ENCODE data around the gene SLCO1A2. TPM values are rescaled to one million over a fixed set of nuclear protein-coding genes. Genes with fewer than 3 reads are reported as not detected.

Gene SLCO1A2
- total RNA-seq, 1 donor from 2014 or later, result 4.6 TPM

GRCh38 chr12:21324551-21324950, 10.2 kb downstream of the SLCO1A2 start:
- DNase-seq (ENCODE audit: low spot score in 2 of 2, unreplicated experiment in 2 of 2), result no peak
- Mint-ChIP-seq H3K27ac (no peak overlapping the region), H3K4me3 (no peak overlapping the region), H3K36me3 (peaks cover 6% of the 10 kb centered on the region), H3K4me1 (no peaks in the 10 kb centered on the region), H3K27me3 (ENCODE audit: low read depth) (no peaks in the 10 kb centered on the region), H3K9me3 (peaks cover 28% of the 10 kb centered on the region)
- TF ChIP-seq, protein P1, sequence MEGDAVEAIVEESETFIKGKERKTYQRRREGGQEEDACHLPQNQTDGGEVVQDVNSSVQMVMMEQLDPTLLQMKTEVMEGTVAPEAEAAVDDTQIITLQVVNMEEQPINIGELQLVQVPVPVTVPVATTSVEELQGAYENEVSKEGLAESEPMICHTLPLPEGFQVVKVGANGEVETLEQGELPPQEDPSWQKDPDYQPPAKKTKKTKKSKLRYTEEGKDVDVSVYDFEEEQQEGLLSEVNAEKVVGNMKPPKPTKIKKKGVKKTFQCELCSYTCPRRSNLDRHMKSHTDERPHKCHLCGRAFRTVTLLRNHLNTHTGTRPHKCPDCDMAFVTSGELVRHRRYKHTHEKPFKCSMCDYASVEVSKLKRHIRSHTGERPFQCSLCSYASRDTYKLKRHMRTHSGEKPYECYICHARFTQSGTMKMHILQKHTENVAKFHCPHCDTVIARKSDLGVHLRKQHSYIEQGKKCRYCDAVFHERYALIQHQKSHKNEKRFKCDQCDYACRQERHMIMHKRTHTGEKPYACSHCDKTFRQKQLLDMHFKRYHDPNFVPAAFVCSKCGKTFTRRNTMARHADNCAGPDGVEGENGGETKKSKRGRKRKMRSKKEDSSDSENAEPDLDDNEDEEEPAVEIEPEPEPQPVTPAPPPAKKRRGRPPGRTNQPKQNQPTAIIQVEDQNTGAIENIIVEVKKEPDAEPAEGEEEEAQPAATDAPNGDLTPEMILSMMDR (IDR thresholded peaks at IDR 0.05; ENCODE audit: unreplicated experiment), result no peak

DNA sequence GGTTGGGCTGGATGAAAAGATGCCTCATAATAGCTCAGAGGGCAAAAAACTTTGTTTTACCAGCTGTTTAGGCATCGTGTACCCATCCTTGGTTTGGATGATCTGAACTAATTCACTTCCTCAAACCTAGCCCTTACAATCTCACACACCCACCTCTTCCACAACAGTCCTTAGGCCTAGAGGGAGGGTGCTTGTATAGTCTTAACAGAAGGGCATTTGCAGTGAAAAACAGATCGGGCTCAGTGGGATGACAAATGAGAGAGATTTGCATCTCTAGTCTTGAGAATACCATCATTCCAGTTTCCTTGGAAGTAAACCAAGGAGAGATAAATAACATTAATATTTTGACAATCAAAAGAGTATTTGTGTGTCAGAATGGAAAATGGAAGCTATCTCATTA, 11.0 kb downstream of the SLCO1A2 start:
- Mint-ChIP-seq H3K4me3 (no peak overlapping the region), H3K36me3 (peaks cover 6% of the 10 kb centered on the region), H3K27me3 (ENCODE audit: low read depth) (no peaks in the 10 kb centered on the region), H3K4me1 (no peaks in the 10 kb centered on the region), H3K27ac (no peak overlapping the region), H3K9me3 (peaks cover 21% of the 10 kb centered on the region)
- TF ChIP-seq, protein P1 (IDR thresholded peaks at IDR 0.05; ENCODE audit: unreplicated experiment), result no peak
- no peak for DNase-seq (ENCODE audit: low spot score in 2 of 2, unreplicated experiment in 2 of 2)

DNA sequence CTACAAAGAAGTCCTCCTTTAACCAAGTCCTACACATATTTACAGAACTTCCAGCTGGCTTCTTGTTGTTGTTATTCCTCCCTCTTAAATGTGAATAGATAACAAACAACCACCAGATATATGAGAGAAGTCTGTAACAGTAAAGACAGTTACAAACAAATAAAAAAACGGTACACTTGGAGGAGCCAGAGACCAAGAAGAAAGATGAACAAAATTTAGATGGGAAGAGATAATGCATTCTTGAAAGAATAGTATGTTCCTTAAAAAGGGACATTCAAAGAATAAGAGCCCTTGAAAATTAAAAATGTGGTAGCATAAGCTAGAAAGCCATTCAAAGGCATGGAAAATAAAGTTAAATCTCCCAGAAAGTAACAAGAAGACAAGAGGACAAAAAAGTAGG, 25.9 kb downstream of the SLCO1A2 start:
- DNase-seq (ENCODE audit: low spot score in 2 of 2, unreplicated experiment in 2 of 2), result no peak
- H3K4me1 Mint-ChIP-seq, result no peaks in the 10 kb centered on the region
- no peaks in the 10 kb centered on the region for H3K9me3 Mint-ChIP-seq
- no peaks in the 10 kb centered on the region for H3K36me3 Mint-ChIP-seq
- H3K4me3 Mint-ChIP-seq, result no peak overlapping the region
- H3K27ac Mint-ChIP-seq, result no peak overlapping the region
- TF ChIP-seq, protein P1 (IDR thresholded peaks at IDR 0.05; ENCODE audit: unreplicated experiment), result no peak
- no peaks in the 10 kb centered on the region for H3K27me3 Mint-ChIP-seq (ENCODE audit: low read depth)

DNA sequence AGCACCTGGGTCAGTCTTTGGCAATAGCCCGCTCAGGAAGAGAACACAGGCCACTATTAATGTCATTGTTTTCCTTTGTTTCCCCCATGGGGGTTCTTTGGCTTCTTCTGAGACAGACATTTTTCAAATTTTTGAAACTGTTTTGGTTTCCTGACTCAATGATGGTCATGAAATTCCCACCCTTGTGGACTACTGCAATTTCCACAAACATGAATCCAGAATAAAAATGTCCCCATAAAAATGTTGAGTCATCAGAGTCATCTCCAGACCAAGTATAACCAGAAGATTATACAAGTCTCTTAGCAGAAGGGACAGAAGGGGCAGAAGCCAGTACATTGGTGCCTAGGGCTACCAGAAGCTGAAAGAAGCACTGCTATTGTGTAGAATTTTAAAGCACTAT, 29.1 kb downstream of the SLCO1A2 start:
- H3K36me3 Mint-ChIP-seq, result no peaks in the 10 kb centered on the region
- no peaks in the 10 kb centered on the region for H3K27me3 Mint-ChIP-seq (ENCODE audit: low read depth)
- TF ChIP-seq, protein P1 (IDR thresholded peaks at IDR 0.05; ENCODE audit: unreplicated experiment), result no peak
- H3K4me3 Mint-ChIP-seq, result no peak overlapping the region
- DNase-seq (ENCODE audit: low spot score in 2 of 2, unreplicated experiment in 2 of 2), result no peak
- no peaks in the 10 kb centered on the region for H3K9me3 Mint-ChIP-seq
- no peaks in the 10 kb centered on the region for H3K4me1 Mint-ChIP-seq
- no peak overlapping the region for H3K27ac Mint-ChIP-seq

DNA sequence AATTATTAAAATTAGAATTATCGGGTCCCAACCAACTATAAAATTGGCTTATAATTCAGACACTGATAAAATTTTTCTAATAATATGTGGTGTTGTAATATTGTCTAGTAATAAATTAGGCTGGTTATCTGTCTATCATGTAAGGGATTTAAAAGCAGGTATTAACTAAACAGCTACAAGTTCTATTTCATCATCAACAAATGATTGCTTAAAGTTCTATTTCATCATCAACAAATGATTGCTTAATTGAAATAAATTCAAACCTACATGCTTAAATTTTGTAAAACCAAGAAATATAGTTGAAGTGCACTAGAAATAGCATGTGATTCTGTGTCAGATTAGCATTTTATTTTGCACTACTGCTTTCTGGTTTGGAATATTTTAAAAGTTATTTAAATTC, 34.1 kb downstream of the SLCO1A2 start:
- no peaks in the 10 kb centered on the region for H3K4me1 Mint-ChIP-seq
- no peaks in the 10 kb centered on the region for H3K27me3 Mint-ChIP-seq (ENCODE audit: low read depth)
- TF ChIP-seq, protein P1 (IDR thresholded peaks at IDR 0.05; ENCODE audit: unreplicated experiment), result no peak
- H3K9me3 Mint-ChIP-seq, result no peaks in the 10 kb centered on the region
- DNase-seq (ENCODE audit: low spot score in 2 of 2, unreplicated experiment in 2 of 2), result no peak
- H3K27ac Mint-ChIP-seq, result no peak overlapping the region
- H3K36me3 Mint-ChIP-seq, result no peaks in the 10 kb centered on the region
- H3K4me3 Mint-ChIP-seq, result no peak overlapping the region

Data from mesothelial cell of epicardium (in vitro differentiated cells).